Measurements from ENCODE around the gene GLG1. TPM values are rescaled to one million over a fixed set of nuclear protein-coding genes. Genes with fewer than 3 reads are reported as not detected.

GLG1 gene
- polyA plus RNA-seq, 1 donor from 2014 or later: 36.6 TPM

GRCh38 chr16:74575807-74576643, 30.9 kb downstream of the GLG1 start:
- Histone ChIP-seq H2AFZ (ENCODE audit: low read depth, low read length) (no peak overlapping the region), H3K9me3 (ENCODE audit: low read length) (no peaks in the 10 kb centered on the region), H3F3A (ENCODE audit: insufficient read depth, low read length, poor library complexity, severe bottlenecking) (no peaks in the 10 kb centered on the region), H3K4me3 (ENCODE audit: low read length) (no peak overlapping the region), H3K36me3 (ENCODE audit: insufficient read depth, low read length) (no peaks in the 10 kb centered on the region), H3K9ac (ENCODE audit: low read length) (no peak overlapping the region), H3K4me2 (ENCODE audit: low read length) (no peak overlapping the region), H3K79me2 (replicated peaks; ENCODE audit: insufficient read depth, low read length) (peaks cover 43% of the 10 kb centered on the region), H4K20me1 (ENCODE audit: insufficient read depth) (no peaks in the 10 kb centered on the region), H3K27me3 (ENCODE audit: insufficient read depth, low read depth, low read length) (no peaks in the 10 kb centered on the region), H3K9me2 (ENCODE audit: insufficient read depth, low read length) (no peaks in the 10 kb centered on the region), H3K27ac (ENCODE audit: low read length) (no peak overlapping the region)
- TF ChIP-seq CTCF (IDR thresholded peaks at IDR 0.05; ENCODE audit: poor library complexity, severe bottlenecking) (no peak), POLR2AphosphoS5 (IDR thresholded peaks at IDR 0.05) (no peak), TAF1 (IDR thresholded peaks at IDR 0.05; ENCODE audit: low read depth) (no peak), EP300 (conservative IDR thresholded peaks at IDR 0.05; ENCODE audit: poor library complexity, severe bottlenecking) (no peak), MXI1 (conservative IDR thresholded peaks at IDR 0.05; ENCODE audit: poor library complexity, severe bottlenecking) (no peak), SMC3 (conservative IDR thresholded peaks at IDR 0.05; ENCODE audit: poor library complexity) (no peak), EZH2 (IDR thresholded peaks at IDR 0.05; ENCODE audit: borderline replicate concordance, insufficient read depth, low read length, poor library complexity, severe bottlenecking) (no peak), RAD21 (conservative IDR thresholded peaks at IDR 0.05) (no peak)
- TF ChIP-seq, protein P1, sequence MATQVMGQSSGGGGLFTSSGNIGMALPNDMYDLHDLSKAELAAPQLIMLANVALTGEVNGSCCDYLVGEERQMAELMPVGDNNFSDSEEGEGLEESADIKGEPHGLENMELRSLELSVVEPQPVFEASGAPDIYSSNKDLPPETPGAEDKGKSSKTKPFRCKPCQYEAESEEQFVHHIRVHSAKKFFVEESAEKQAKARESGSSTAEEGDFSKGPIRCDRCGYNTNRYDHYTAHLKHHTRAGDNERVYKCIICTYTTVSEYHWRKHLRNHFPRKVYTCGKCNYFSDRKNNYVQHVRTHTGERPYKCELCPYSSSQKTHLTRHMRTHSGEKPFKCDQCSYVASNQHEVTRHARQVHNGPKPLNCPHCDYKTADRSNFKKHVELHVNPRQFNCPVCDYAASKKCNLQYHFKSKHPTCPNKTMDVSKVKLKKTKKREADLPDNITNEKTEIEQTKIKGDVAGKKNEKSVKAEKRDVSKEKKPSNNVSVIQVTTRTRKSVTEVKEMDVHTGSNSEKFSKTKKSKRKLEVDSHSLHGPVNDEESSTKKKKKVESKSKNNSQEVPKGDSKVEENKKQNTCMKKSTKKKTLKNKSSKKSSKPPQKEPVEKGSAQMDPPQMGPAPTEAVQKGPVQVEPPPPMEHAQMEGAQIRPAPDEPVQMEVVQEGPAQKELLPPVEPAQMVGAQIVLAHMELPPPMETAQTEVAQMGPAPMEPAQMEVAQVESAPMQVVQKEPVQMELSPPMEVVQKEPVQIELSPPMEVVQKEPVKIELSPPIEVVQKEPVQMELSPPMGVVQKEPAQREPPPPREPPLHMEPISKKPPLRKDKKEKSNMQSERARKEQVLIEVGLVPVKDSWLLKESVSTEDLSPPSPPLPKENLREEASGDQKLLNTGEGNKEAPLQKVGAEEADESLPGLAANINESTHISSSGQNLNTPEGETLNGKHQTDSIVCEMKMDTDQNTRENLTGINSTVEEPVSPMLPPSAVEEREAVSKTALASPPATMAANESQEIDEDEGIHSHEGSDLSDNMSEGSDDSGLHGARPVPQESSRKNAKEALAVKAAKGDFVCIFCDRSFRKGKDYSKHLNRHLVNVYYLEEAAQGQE (IDR thresholded peaks at IDR 0.05; ENCODE audit: borderline replicate concordance): no peak

GRCh38 chr16:74575175-74575806, 31.6 kb downstream of the GLG1 start:
- Histone ChIP-seq H3K4me3 (ENCODE audit: low read length) (no peak overlapping the region), H3K9ac (ENCODE audit: low read length) (no peak overlapping the region), H3K4me2 (ENCODE audit: low read length) (no peak overlapping the region), H2AFZ (ENCODE audit: low read depth, low read length) (no peak overlapping the region), H3K27ac (ENCODE audit: low read length) (no peak overlapping the region), H4K20me1 (ENCODE audit: insufficient read depth) (no peaks in the 10 kb centered on the region), H3K36me3 (ENCODE audit: insufficient read depth, low read length) (no peaks in the 10 kb centered on the region), H3K9me2 (ENCODE audit: insufficient read depth, low read length) (no peaks in the 10 kb centered on the region), H3K27me3 (ENCODE audit: insufficient read depth, low read depth, low read length) (no peaks in the 10 kb centered on the region), H3K79me2 (replicated peaks; ENCODE audit: insufficient read depth, low read length) (peaks cover 45% of the 10 kb centered on the region), H3F3A (ENCODE audit: insufficient read depth, low read length, poor library complexity, severe bottlenecking) (no peaks in the 10 kb centered on the region), H3K9me3 (ENCODE audit: low read length) (no peaks in the 10 kb centered on the region)
- TF ChIP-seq RAD21 (conservative IDR thresholded peaks at IDR 0.05) (no peak), CTCF (IDR thresholded peaks at IDR 0.05; ENCODE audit: poor library complexity, severe bottlenecking) (no peak), EP300 (conservative IDR thresholded peaks at IDR 0.05; ENCODE audit: poor library complexity, severe bottlenecking) (no peak), MXI1 (conservative IDR thresholded peaks at IDR 0.05; ENCODE audit: poor library complexity, severe bottlenecking) (no peak), POLR2AphosphoS5 (IDR thresholded peaks at IDR 0.05) (no peak)

Measured in neural cell (in vitro differentiated cells).